WI38 (cell line): ENCODE results near the gene EXOC3.
"Not testable (repeated sequence)": the region's sequence is repeated elsewhere in the genome, so short reads cannot be mapped to it uniquely, and the experiment has no call there.

Experiments
- H3K4me3 ChIP-seq: 2 replicates; pipeline ENCODE4 v1.5.1; 2011; ENCODE audit warnings: low read depth, mild to moderate bottlenecking, control low read depth, low read length
- CTCF ChIP-seq: IDR thresholded peaks from 2 replicates; pipeline ENCODE4 v1.5.1; 2012; ENCODE audit warnings: low read depth, mild to moderate bottlenecking, control low read depth, low read length

Gene EXOC3

GRCh38 chr5:398475-399295 is 44.3 kb upstream of the EXOC3 start:
- H3K4me3 ChIP-seq: no peak overlapping the region
- TF ChIP-seq CTCF: no peak

- no peak overlapping the region for H3K4me3 ChIP-seq
Observed at GRCh38 chr5:399296-400281, 43.4 kb upstream of the EXOC3 start.

GRCh38 chr5:400282-401145 is 42.5 kb upstream of the EXOC3 start:
- no peak overlapping the region for H3K4me3 ChIP-seq

More at GRCh38 chr5:399296-400281, 43.4 kb upstream of the EXOC3 start:
- no peak for TF ChIP-seq CTCF

GRCh38 chr5:401146-402034 is 41.6 kb upstream of the EXOC3 start:
- no peak for TF ChIP-seq CTCF

More at GRCh38 chr5:400282-401145, 42.5 kb upstream of the EXOC3 start:
- TF ChIP-seq CTCF: no peak

GRCh38 chr5:402219-402614 is 40.8 kb upstream of the EXOC3 start:
- H3K4me3 ChIP-seq: not testable (repeated sequence)

More at GRCh38 chr5:401146-402034, 41.6 kb upstream of the EXOC3 start:
- H3K4me3 ChIP-seq: no peak overlapping the region

GRCh38 chr5:402615-403359 is 40.2 kb upstream of the EXOC3 start:
- no peak overlapping the region for H3K4me3 ChIP-seq
- TF ChIP-seq CTCF: no peak
